Cerebellar cortex (tissue), 1 donor: ENCODE results near the gene FGD5.
"Not testable (repeated sequence)": the region's sequence is repeated elsewhere in the genome, so short reads cannot be mapped to it uniquely, and the experiment has no call there.

ENCODE experiments used
- DNase-seq: peaks from one replicate; pipeline ENCODE4 v3.0.0-alpha.2; 2015; ENCODE audit warnings: low spot score

The FGD5 gene

GRCh38 chr3:14903501-14903900 is 84.7 kb downstream of the FGD5 start:
- not testable (repeated sequence) for DNase-seq

GRCh38 chr3:14905055-14905657 is 86.4 kb downstream of the FGD5 start:
- no peak for DNase-seq

- no peak for DNase-seq
These were observed 87.7 kb downstream of the FGD5 start for GRCh38 chr3:14906355-14906971.

GRCh38 chr3:14907043-14907966 is 88.5 kb downstream of the FGD5 start:
- DNase-seq: no peak

- DNase-seq: no peak
These were observed 90.5 kb downstream of the FGD5 start for GRCh38 chr3:14909250-14909649.

- no peak for DNase-seq
These were observed 92.9 kb downstream of the FGD5 start for GRCh38 chr3:14911651-14912050.

- DNase-seq: no peak
These were observed 94.5 kb downstream of the FGD5 start for GRCh38 chr3:14913071-14913925.

GRCh38 chr3:14913926-14914778 is 95.4 kb downstream of the FGD5 start:
- DNase-seq: no peak

GRCh38 chr3:14914779-14915117 is 96.0 kb downstream of the FGD5 start:
- DNase-seq: no peak

GRCh38 chr3:14915636-14916222 is 97.0 kb downstream of the FGD5 start:
- DNase-seq: no peak

GRCh38 chr3:14918356-14918860 is 99.6 kb downstream of the FGD5 start:
- no peak for DNase-seq

GRCh38 chr3:14920536-14920935 is 101.8 kb downstream of the FGD5 start:
- no peak for DNase-seq

GRCh38 chr3:14921034-14921616 is 102.4 kb downstream of the FGD5 start:
- peak; percentile 84 for DNase-seq

- no peak for DNase-seq
These were observed 103.3 kb downstream of the FGD5 start for GRCh38 chr3:14921811-14922705.

GRCh38 chr3:14922863-14923262 is 104.1 kb downstream of the FGD5 start:
- DNase-seq: no peak

- no peak for DNase-seq
These were observed 104.7 kb downstream of the FGD5 start for GRCh38 chr3:14923476-14923875.

- peak; percentile 78 for DNase-seq
These were observed 107.2 kb downstream of the FGD5 start for GRCh38 chr3:14925729-14926591.

GRCh38 chr3:14926592-14926991 is 107.8 kb downstream of the FGD5 start:
- DNase-seq: no peak
